Neuronal stem cell (in vitro differentiated cells): ENCODE data around the gene TDRD12. TPM values are rescaled to one million over a fixed set of nuclear protein-coding genes. Genes with fewer than 3 reads are reported as not detected.

Experiments used
- DNase-seq: peaks from one replicate; pipeline ENCODE4 v3.0.0-alpha.2; 2013; ENCODE audit warnings: low spot score
- H2AFZ ChIP-seq: one replicate; pipeline ENCODE4 v1.6.1; 2013; ENCODE audit warnings: mild to moderate bottlenecking, low read length, inconsistent platforms
- H2AK5ac ChIP-seq: 2 replicates; pipeline ENCODE4 v1.6.1; 2013; ENCODE audit warnings: low read depth, mild to moderate bottlenecking, inconsistent platforms, low read length, moderate library complexity, mixed read lengths
- H2BK120ac ChIP-seq: 2 replicates; pipeline ENCODE4 v1.6.1; 2013; ENCODE audit warnings: low read depth, mild to moderate bottlenecking, inconsistent platforms, low read length, moderate library complexity, mixed read lengths
- H2BK12ac ChIP-seq: one replicate; pipeline ENCODE4 v1.6.1; 2013; ENCODE audit warnings: low read length, inconsistent platforms
- H2BK15ac ChIP-seq: 2 replicates; pipeline ENCODE4 v1.6.1; 2013; ENCODE audit warnings: mild to moderate bottlenecking, low read length, inconsistent platforms, mixed read lengths
- H2BK5ac ChIP-seq: one replicate; pipeline ENCODE4 v1.6.1; 2013; ENCODE audit warnings: inconsistent platforms, mild to moderate bottlenecking, low read length, moderate library complexity
- H3K14ac ChIP-seq: one replicate; pipeline ENCODE4 v1.6.1; 2013; ENCODE audit warnings: low read length, inconsistent platforms
- H3K18ac ChIP-seq: 2 replicates; pipeline ENCODE4 v1.6.1; 2013; ENCODE audit warnings: low read length, inconsistent platforms
- H3K23ac ChIP-seq: 2 replicates; pipeline ENCODE4 v1.6.1; 2013; ENCODE audit warnings: low read depth, mild to moderate bottlenecking, mixed read lengths, low read length, inconsistent platforms; ENCODE audit not compliant: poor library complexity
- H3K27ac ChIP-seq: replicated peaks from 3 replicates; pipeline ENCODE4 v1.5.1; 2013; ENCODE audit warnings: low read length, inconsistent platforms
- H3K27me3 ChIP-seq, 3 experiments: 2 replicates each; pipeline ENCODE4 v1.6.1; 2013; ENCODE audit warnings: low read length in 3 of 3, mild to moderate bottlenecking in 2 of 3, inconsistent platforms in 1 of 3, low read depth in 1 of 3, mixed read lengths in 1 of 3, moderate library complexity in 1 of 3; ENCODE audit not compliant: control insufficient read depth in 3 of 3, insufficient read depth in 3 of 3
- H3K36me3 ChIP-seq, 2 donors: replicated peaks in 1 of 2; 2 replicates each; pipeline ENCODE4 v1.6.1; 2013; ENCODE audit warnings: low read length in 2 of 2; ENCODE audit not compliant: control insufficient read depth in 2 of 2, insufficient read depth in 2 of 2
- H3K4ac ChIP-seq: 2 replicates; pipeline ENCODE4 v1.6.1; 2013; ENCODE audit warnings: inconsistent platforms, mild to moderate bottlenecking, low read length, moderate library complexity
- H3K4me1 ChIP-seq, 2 donors: 1 replicate in 1 of 2; 2 replicates in 1 of 2; pipeline ENCODE4 v1.6.1; 2013; ENCODE audit warnings: low read length in 2 of 2, low read depth in 1 of 2; ENCODE audit not compliant: control insufficient read depth in 2 of 2, insufficient read depth in 1 of 2
- H3K4me2 ChIP-seq: one replicate; pipeline ENCODE4 v1.6.1; 2013; ENCODE audit warnings: mild to moderate bottlenecking, low read length, inconsistent platforms; ENCODE audit not compliant: insufficient read depth, poor library complexity, severe bottlenecking
- H3K4me3 ChIP-seq, 2 donors: 2 replicates each; pipeline ENCODE4 v1.5.1; 2013; ENCODE audit warnings: low read length in 2 of 2, mild to moderate bottlenecking in 2 of 2, inconsistent platforms in 1 of 2, moderate library complexity in 1 of 2
- H3K79me1 ChIP-seq: one replicate; pipeline ENCODE4 v1.6.1; 2013; ENCODE audit warnings: low read depth, mild to moderate bottlenecking, inconsistent platforms, low read length, moderate library complexity
- H3K9ac ChIP-seq: one replicate; pipeline ENCODE4 v1.6.1; 2013; ENCODE audit warnings: mild to moderate bottlenecking, low read depth, low read length, inconsistent platforms; ENCODE audit not compliant: poor library complexity
- H3K9me3 ChIP-seq, 2 donors: replicated peaks in 1 of 2; 2 replicates each; pipeline versions ENCODE3 to v1.6.1; 2013; ENCODE audit warnings: low read length in 2 of 2, mild to moderate bottlenecking in 2 of 2, inconsistent platforms in 1 of 2, low read depth in 1 of 2, mixed read lengths in 1 of 2, moderate library complexity in 1 of 2; ENCODE audit not compliant: control insufficient read depth in 2 of 2, insufficient read depth in 1 of 2
- H4K8ac ChIP-seq: one replicate; pipeline ENCODE4 v1.6.1; 2013; ENCODE audit warnings: low read depth, mild to moderate bottlenecking, inconsistent platforms, low read length, moderate library complexity
- H4K91ac ChIP-seq: one replicate; pipeline ENCODE4 v1.6.1; 2013; ENCODE audit warnings: low read length, low read depth, mild to moderate bottlenecking, inconsistent platforms; ENCODE audit not compliant: poor library complexity
- WGBS, 2 donors: extraction: QIAGEN DNeasy Blood & Tissue Kit; methylation state at CpG; one replicate each; pipeline ENCODE4 v1.1.7; 2013; ENCODE audit warnings: missing lambda C conversion rate in 2 of 2, mixed read lengths in 1 of 2; ENCODE audit not compliant: insufficient read length in 2 of 2, insufficient replicate concordance in 1 of 2; ENCODE audit errors: extremely low coverage in 2 of 2; 5-methylcytosine and 5-hydroxymethylcytosine counted together
- polyA plus RNA-seq, 2 experiments: library from polyadenylated mRNA; stranded (reverse); fragments of 200-250 nt; gene quantifications; one replicate each; pipeline ENCODE4 v1.2.3, GENCODE V29; 2013

The TDRD12 gene, protein sequence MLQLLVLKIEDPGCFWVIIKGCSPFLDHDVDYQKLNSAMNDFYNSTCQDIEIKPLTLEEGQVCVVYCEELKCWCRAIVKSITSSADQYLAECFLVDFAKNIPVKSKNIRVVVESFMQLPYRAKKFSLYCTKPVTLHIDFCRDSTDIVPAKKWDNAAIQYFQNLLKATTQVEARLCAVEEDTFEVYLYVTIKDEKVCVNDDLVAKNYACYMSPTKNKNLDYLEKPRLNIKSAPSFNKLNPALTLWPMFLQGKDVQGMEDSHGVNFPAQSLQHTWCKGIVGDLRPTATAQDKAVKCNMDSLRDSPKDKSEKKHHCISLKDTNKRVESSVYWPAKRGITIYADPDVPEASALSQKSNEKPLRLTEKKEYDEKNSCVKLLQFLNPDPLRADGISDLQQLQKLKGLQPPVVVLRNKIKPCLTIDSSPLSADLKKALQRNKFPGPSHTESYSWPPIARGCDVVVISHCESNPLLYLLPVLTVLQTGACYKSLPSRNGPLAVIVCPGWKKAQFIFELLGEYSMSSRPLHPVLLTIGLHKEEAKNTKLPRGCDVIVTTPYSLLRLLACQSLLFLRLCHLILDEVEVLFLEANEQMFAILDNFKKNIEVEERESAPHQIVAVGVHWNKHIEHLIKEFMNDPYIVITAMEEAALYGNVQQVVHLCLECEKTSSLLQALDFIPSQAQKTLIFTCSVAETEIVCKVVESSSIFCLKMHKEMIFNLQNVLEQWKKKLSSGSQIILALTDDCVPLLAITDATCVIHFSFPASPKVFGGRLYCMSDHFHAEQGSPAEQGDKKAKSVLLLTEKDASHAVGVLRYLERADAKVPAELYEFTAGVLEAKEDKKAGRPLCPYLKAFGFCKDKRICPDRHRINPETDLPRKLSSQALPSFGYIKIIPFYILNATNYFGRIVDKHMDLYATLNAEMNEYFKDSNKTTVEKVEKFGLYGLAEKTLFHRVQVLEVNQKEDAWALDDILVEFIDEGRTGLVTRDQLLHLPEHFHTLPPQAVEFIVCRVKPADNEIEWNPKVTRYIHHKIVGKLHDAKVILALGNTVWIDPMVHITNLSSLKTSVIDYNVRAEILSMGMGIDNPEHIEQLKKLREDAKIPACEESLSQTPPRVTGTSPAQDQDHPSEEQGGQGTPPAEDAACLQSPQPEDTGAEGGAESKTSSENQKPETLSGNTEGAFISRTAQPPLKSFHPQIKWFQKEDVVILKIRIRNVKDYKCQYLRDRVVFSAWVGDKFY (N-terminal part only)
- polyA plus RNA-seq (2013, experiment 1 of 2) = 0.11 TPM
- polyA plus RNA-seq (2013, experiment 2 of 2) = 0.06 TPM

DNA sequence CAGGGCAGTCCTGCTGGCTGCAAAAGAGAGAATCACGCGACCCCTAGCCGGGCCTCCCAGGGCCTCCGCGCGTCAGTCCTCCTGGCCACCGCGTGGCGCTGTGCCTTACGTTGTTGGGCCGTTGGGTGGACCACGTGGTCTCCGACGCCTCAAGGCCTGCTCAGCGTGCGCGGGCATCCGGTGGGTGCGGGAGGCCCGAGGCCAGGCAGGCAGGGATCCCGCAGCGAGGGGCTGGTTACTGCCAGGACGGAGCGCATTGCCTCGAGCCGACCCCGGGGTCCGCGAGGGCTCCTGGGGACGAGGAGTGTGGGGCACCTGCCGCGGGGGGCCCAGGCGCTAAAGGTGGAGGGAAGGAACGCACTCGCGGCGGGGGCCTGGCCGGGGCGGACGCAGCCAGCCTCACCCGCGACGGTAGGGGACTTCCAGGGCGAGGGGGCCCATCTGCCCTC lies at the start of gene TDRD12:
TDRD12 (plus strand) TSS at position 157 of the 449 bp plus-strand sequence. CDS start 306 bp downstream, outside the sequence.
- H4K91ac ChIP-seq = no peak within 1 kb of the TSS

DNA sequence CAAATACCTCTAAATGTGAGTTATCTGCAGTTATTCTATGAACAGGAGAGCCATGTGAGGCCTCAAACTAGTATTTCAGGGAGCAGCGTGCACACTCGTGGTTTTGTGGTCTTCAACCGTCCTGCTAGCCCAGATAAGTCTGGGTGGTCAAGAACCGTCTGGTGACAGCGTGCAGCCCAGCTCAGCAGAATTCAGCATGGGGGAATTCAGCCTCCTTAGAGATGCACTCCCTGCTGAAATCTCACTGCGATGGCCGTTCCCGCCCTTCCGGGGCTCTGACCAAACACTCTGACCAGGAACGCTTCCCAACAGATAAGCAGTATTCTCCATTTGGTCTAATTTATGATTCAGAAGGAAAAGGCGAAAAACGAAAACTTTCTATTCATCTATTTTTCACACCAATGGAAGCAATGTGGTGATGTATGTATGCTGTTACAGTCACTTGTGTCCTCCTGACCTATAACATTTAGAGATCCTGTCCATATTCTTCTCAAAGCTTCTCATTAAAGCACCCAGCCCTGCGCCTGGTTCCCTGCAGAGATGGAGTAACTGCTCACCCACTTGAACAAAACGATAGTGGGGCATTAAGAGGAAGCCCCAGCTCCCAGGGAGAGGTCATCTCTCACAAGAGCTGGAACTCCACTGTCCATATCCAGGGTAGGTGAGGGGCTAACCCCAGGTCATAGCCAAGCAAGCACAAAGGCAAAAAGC lies 47.5 kb upstream of the TDRD12 start:
- H3K14ac ChIP-seq = no peak overlapping the region
- DNase-seq = no peak

More for the DNA sequence above, at the start of gene TDRD12:
- no CpG with 5 or more reads among the region's 44 CpGs for WGBS, 2 donors
- Histone ChIP-seq H3K14ac (peak within 1 kb of the TSS; percentile 38), H3K27ac (no peak within 1 kb of the TSS), H2BK120ac (no peak within 1 kb of the TSS), H3K4me2 (no peak within 1 kb of the TSS), H3K36me3 (peaks cover 0 to 1% of the 10 kb centered on the region in 2 donors), H2AFZ (no peak within 1 kb of the TSS), H3K4me3 (no peak within 1 kb of the TSS), H2BK5ac (no peak within 1 kb of the TSS), H3K27me3 (no peaks in the 10 kb centered on the region), H3K18ac (peak within 1 kb of the TSS; percentile 85), H2BK15ac (no peak within 1 kb of the TSS), H2BK12ac (peak within 1 kb of the TSS; percentile 41), H3K9me3 (no peaks in the 10 kb centered on the region), H3K4me1 (no peaks in the 10 kb centered on the region), H3K79me1 (no peaks in the 10 kb centered on the region), H3K23ac (peak within 1 kb of the TSS; percentile 80), H2AK5ac (peak within 1 kb of the TSS; percentile 70), H4K8ac (no peak within 1 kb of the TSS), H3K9ac (no peak within 1 kb of the TSS), H3K4ac (no peak within 1 kb of the TSS)
- no peak for DNase-seq

DNA sequence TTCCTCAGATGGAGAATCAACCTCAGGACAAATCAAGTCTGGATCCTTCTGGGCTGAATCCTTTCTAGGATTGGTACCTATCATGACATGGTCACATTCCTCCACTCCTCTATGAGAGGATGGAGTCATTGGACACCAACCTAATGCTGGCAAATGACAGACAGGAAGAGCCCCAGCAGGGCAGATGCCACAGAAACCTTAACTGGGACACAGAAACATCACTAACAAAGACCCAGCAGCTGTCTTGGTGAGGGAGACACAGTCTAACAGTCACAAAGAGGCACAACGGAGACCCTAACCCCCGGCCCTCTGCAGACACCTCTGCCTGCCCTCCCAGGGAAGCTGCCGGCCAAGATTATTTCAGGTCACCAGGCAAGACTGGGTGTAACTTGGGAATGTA lies 46.7 kb upstream of the TDRD12 start:
- Histone ChIP-seq H3K9ac (no peak overlapping the region), H3K27me3 (peaks cover 10 to 25% (median 13%) of the 10 kb centered on the region in 3 experiments), H3K4me2 (no peak overlapping the region), H3K27ac (no peak overlapping the region), H2BK15ac (no peak overlapping the region), H3K4me3 (no peak overlapping the region), H3K4ac (no peak overlapping the region), H3K9me3 (no peaks in the 10 kb centered on the region), H3K79me1 (peaks cover 3% of the 10 kb centered on the region), H2AFZ (no peak overlapping the region), H2BK5ac (no peak overlapping the region), H2BK120ac (no peak overlapping the region), H3K18ac (no peak overlapping the region), H3K4me1 (peaks cover 6 to 13% of the 10 kb centered on the region in 2 donors), H3K23ac (no peak overlapping the region), H3K14ac (no peak overlapping the region), H3K36me3 (no peaks in the 10 kb centered on the region), H4K8ac (no peak overlapping the region), H2BK12ac (no peak overlapping the region), H2AK5ac (no peak overlapping the region), H4K91ac (no peak overlapping the region)
- DNase-seq = no peak
- no CpG with 5 or more reads among the region's 3 CpGs for WGBS, 2 donors

More for the DNA sequence above, 47.5 kb upstream of the TDRD12 start:
- Histone ChIP-seq H3K4ac (no peak overlapping the region), H3K4me3 (no peak overlapping the region), H3K18ac (no peak overlapping the region), H3K27me3 (peaks cover 10 to 17% (median 13%) of the 10 kb centered on the region in 3 experiments), H3K79me1 (peaks cover 3% of the 10 kb centered on the region), H3K4me2 (no peak overlapping the region), H3K23ac (peak overlapping the region; percentile 80), H4K91ac (no peak overlapping the region), H2BK120ac (no peak overlapping the region), H3K27ac (no peak overlapping the region), H3K36me3 (peaks cover 0 to 2% of the 10 kb centered on the region in 2 donors), H2BK5ac (no peak overlapping the region), H2BK12ac (no peak overlapping the region), H3K9ac (no peak overlapping the region), H3K4me1 (peaks cover 3 to 11% of the 10 kb centered on the region in 2 donors), H2BK15ac (no peak overlapping the region), H3K9me3 (no peaks in the 10 kb centered on the region), H2AFZ (no peak overlapping the region), H4K8ac (no peak overlapping the region), H2AK5ac (no peak overlapping the region)
- no CpG with 5 or more reads among the region's 14 CpGs for WGBS, 2 donors
